HEK293 (cell line): ENCODE measurements around the gene PLLP.

Source experiments
- CTCF ChIA-PET: fragments of 350-600 bp; formaldehyde crosslinking; extraction: SDS; loops from one replicate; lab custom pipeline; 2021; ENCODE audit warnings: antibody characterized with exemption; lab: Yijun Ruan, JAX
- POLR2A ChIA-PET: fragments of 300-600 bp; formaldehyde crosslinking; extraction: SDS; loops from one replicate; lab custom pipeline; 2020; ENCODE audit warnings: antibody characterized with exemption, inconsistent platforms; lab: Yijun Ruan, JAX
- H3K27ac ChIP-seq: fragments of 200-500 bp; sonication (Bioruptor generic); 2 replicates; pipeline ENCODE4 v1.5.1; 2014; ENCODE audit warnings: low read depth, low read length, control low read depth, inconsistent platforms; ENCODE audit errors: extremely low read depth
- H3K36me3 ChIP-seq, 2 experiments: fragments of 200-500 bp in 1 of 2; sonication (Bioruptor generic) in 1 of 2; 1 replicate in 1 of 2; 2 replicates in 1 of 2; pipeline ENCODE4 v1.5.1; 2014 to 2017; ENCODE audit warnings: inconsistent platforms in 2 of 2, low read length in 2 of 2; ENCODE audit not compliant: control insufficient read depth in 2 of 2, insufficient read depth in 1 of 2
- H3K4me1 ChIP-seq: fragments of 200-500 bp; sonication (Bioruptor generic); 2 replicates; pipeline ENCODE4 v1.5.1; 2014; ENCODE audit warnings: mild to moderate bottlenecking, low read length, inconsistent platforms; ENCODE audit not compliant: control insufficient read depth, insufficient read depth
- H3K4me3 ChIP-seq: 2 replicates; pipeline ENCODE4 v1.5.1; 2011; ENCODE audit warnings: low read depth, mild to moderate bottlenecking, control low read depth, low read length, moderate library complexity
- H3K9me3 ChIP-seq: fragments of 200-500 bp; sonication (Bioruptor generic); 2 replicates; pipeline ENCODE4 v1.5.1; 2014; ENCODE audit warnings: low read depth, low read length, inconsistent platforms; ENCODE audit not compliant: control insufficient read depth, insufficient read depth
- PRDM1 ChIP-seq: fragments of 450-650 bp; formaldehyde crosslinking; IDR thresholded peaks from 2 replicates; pipeline ENCODE4; 2016; ENCODE audit warnings: missing biosample characterization, missing genetic modification characterization
- SALL2 ChIP-seq: fragments of 450-650 bp; formaldehyde crosslinking; IDR thresholded peaks from 2 replicates; pipeline ENCODE4 v1.5.0; 2017; ENCODE audit warnings: missing biosample characterization, mild to moderate bottlenecking, missing genetic modification characterization, borderline replicate concordance
- TCF7L2 ChIP-seq: IDR thresholded peaks from 2 replicates; pipeline ENCODE4 v1.6.1; 2011; ENCODE audit warnings: low read depth, mild to moderate bottlenecking, inconsistent platforms, low read length, moderate library complexity, borderline replicate concordance
- ZNF391 ChIP-seq: fragments of 450-650 bp; formaldehyde crosslinking; IDR thresholded peaks from 2 replicates; pipeline ENCODE4 v1.5.1; 2016; ENCODE audit warnings: low read depth, missing biosample characterization, missing genetic modification characterization, borderline replicate concordance
- ZNF529 ChIP-seq: fragments of 450-650 bp; formaldehyde crosslinking; IDR thresholded peaks from 2 replicates; pipeline ENCODE4 v1.5.1; 2017; ENCODE audit warnings: missing genetic modification characterization, missing biosample characterization; ENCODE audit not compliant: insufficient replicate concordance
- ZNF544 ChIP-seq: fragments of 450-650 bp; formaldehyde crosslinking; IDR thresholded peaks from 2 replicates; pipeline ENCODE4 v1.5.0; 2017; ENCODE audit warnings: missing biosample characterization, missing genetic modification characterization
- ZNF610 ChIP-seq: fragments of 450-650 bp; formaldehyde crosslinking; IDR thresholded peaks from 2 replicates; pipeline ENCODE4 v1.5.1; 2016; ENCODE audit warnings: missing biosample characterization, missing genetic modification characterization, borderline replicate concordance
- ZNF629 ChIP-seq: fragments of 450-650 bp; formaldehyde crosslinking; IDR thresholded peaks from 2 replicates; pipeline ENCODE4 v1.5.1; 2017; ENCODE audit warnings: missing biosample characterization, missing genetic modification characterization
- ZNF664 ChIP-seq: fragments of 450-650 bp; formaldehyde crosslinking; IDR thresholded peaks from 2 replicates; pipeline ENCODE4 v1.5.1; 2016; ENCODE audit warnings: missing biosample characterization, missing genetic modification characterization
- ZNF707 ChIP-seq: fragments of 450-650 bp; formaldehyde crosslinking; IDR thresholded peaks from 2 replicates; pipeline ENCODE4 v1.5.1; 2016; ENCODE audit warnings: missing biosample characterization, missing genetic modification characterization
- ZNF785 ChIP-seq: fragments of 450-650 bp; formaldehyde crosslinking; IDR thresholded peaks from 2 replicates; pipeline ENCODE4 v1.5.1; 2016; ENCODE audit warnings: missing biosample characterization, missing genetic modification characterization
- ZSCAN16 ChIP-seq: fragments of 450-650 bp; formaldehyde crosslinking; IDR thresholded peaks from 2 replicates; pipeline ENCODE4 v1.5.1; 2016; ENCODE audit warnings: missing biosample characterization, missing genetic modification characterization
- TF ChIP-seq, protein P1 (sequence below): fragments of 450-650 bp; formaldehyde crosslinking; IDR thresholded peaks from 2 replicates; pipeline ENCODE4 v1.5.1; 2016; ENCODE audit warnings: missing biosample characterization, missing genetic modification characterization
- TF ChIP-seq, protein P2 (sequence below): fragments of 450-650 bp; formaldehyde crosslinking; IDR thresholded peaks from 2 replicates; pipeline ENCODE4 v1.5.1; 2016; ENCODE audit warnings: missing biosample characterization, missing genetic modification characterization

The PLLP gene

DNA sequence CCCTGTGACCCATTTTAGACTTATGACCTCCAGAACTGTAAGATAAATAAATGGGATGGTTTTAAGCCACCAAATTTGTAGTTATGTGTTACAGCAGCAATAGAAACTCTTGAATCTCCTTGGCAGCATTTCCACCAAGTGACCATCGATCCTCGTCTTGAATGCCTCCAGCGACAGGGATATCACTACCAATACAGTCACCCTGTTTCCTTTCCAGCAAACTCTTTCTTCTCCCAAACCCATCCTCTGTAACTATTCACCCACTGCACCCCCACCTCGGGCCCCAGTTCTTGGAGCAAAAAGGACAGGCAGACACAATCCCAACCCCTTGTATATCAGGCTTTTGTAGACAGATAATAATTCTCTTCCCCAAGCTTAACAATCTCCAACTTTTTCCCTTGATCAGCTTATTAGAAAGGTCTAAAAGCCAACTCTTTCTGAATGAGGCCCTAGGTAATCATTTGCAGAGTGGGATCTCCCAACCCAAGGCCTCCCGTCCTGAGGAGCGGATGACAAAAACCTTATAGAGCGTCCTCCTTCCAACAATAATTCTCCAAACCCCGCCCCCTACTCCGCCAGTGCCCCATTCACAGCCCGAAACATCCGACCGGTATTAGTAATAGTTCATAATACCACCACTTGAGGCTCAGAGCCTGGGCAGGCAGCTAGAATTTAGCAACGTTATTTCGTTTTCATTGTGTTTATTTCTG, 14.7 kb upstream of the PLLP start (continued):
- TF ChIP-seq, protein P1, sequence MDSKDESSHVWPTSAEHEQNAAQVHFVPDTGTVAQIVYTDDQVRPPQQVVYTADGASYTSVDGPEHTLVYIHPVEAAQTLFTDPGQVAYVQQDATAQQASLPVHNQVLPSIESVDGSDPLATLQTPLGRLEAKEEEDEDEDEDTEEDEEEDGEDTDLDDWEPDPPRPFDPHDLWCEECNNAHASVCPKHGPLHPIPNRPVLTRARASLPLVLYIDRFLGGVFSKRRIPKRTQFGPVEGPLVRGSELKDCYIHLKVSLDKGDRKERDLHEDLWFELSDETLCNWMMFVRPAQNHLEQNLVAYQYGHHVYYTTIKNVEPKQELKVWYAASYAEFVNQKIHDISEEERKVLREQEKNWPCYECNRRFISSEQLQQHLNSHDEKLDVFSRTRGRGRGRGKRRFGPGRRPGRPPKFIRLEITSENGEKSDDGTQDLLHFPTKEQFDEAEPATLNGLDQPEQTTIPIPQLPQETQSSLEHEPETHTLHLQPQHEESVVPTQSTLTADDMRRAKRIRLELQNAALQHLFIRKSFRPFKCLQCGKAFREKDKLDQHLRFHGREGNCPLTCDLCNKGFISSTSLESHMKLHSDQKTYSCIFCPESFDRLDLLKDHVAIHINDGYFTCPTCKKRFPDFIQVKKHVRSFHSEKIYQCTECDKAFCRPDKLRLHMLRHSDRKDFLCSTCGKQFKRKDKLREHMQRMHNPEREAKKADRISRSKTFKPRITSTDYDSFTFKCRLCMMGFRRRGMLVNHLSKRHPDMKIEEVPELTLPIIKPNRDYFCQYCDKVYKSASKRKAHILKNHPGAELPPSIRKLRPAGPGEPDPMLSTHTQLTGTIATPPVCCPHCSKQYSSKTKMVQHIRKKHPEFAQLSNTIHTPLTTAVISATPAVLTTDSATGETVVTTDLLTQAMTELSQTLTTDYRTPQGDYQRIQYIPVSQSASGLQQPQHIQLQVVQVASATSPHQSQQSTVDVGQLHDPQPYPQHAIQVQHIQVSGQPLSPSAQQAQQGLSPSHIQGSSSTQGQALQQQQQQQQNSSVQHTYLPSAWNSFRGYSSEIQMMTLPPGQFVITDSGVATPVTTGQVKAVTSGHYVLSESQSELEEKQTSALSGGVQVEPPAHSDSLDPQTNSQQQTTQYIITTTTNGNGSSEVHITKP (tag by site-specific recombination): peak; percentile 77
- peak; percentile 73; the same call in 1 of the 2 replicates for TF ChIP-seq ZNF610 (tag by site-specific recombination)

DNA sequence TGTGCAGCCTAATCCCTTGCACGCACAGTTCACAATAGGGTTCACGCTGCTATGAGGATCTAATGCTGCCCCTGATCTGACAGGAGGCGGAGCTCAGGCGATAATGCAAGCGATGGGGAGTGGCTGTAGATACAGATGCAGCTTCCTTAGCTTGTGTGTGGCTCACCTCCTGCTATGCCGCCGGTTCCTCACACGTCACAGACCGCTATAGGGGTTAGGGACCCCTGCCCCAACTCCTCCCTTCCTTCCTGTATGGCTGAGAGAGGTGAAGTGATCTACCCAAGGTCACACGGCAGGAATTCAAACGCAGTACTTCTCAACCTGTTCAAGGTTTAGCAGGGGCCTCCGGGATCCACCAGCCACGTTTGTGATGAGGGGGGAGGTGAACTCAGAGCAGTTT, 13.4 kb upstream of the PLLP start:
- TF ChIP-seq ZNF391 (tag by site-specific recombination) (no peak), ZNF610 (tag by site-specific recombination) (peak; percentile 98)
- H3K27ac ChIP-seq: no peak overlapping the region
- ChIA-PET POLR2A (interaction anchor here (0.6 kb wide), 1 partner anchor 17 kb away, joined by 3 read pairs; no protein-coding TSS in a partner anchor), CTCF (no interaction called here)
- H3K36me3 ChIP-seq: no peaks in the 10 kb centered on the region
- no peaks in the 10 kb centered on the region for H3K9me3 ChIP-seq
- no peaks in the 10 kb centered on the region for H3K4me1 ChIP-seq
- no peak overlapping the region for H3K4me3 ChIP-seq

DNA sequence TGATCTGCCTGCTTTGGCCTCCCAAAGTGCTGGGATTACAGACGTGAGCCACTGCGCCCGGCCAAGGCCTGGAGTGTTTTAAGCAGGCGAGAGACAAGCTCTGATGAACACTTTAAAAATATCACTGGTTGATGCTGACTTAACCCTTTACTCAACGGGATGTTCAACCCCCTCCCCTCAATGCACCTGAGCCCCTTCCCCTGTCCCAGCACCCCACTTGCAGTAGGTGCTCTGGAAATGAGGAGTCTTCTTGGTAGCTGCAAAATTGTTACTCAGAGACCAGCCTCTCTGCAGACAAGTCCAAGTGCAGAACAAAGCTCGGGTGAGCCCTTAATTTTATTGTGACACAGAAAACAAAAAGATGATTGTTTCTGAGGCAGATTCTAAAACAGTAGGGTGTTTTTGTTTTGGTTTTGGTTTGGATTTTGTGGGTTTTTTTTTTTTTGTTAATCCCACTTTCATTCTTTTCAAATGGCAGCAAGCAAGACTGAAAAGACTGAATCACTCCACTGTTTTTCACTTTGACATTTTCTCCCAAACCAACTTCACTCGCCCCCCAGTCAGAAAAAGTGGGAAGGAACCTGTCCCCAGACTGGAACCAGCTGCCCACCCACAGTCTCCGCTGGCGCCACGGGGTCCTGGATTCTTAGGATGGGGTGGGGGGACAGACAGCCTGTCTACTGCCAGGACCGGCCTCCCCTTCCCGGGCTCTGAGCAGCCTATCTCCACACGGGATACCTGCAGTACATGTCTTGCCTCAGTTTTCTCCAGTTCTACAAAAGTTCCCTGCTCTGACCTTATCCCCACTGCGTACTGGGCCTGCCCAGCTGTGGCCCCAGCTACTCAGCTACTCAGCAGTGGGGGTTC, 5.2 kb upstream of the PLLP start:
- CTCF ChIA-PET: interaction anchor here (0.6 to 1.2 kb wide), 2 partner anchors 14 to 159 kb away, joined by 5 read pairs; no protein-coding TSS in a partner anchor
- Histone ChIP-seq H3K27ac (no peak overlapping the region), H3K9me3 (no peaks in the 10 kb centered on the region), H3K4me3 (no peak overlapping the region), H3K4me1 (no peaks in the 10 kb centered on the region), H3K36me3 (no peaks in the 10 kb centered on the region)
- POLR2A ChIA-PET: interaction anchor here (0.7 to 1.2 kb wide), 4 partner anchors 9 to 425 kb away, joined by 3 to 8 read pairs (median 4); no protein-coding TSS in a partner anchor
- no peak for TF ChIP-seq TCF7L2
- TF ChIP-seq, protein P1 (tag by site-specific recombination): 0 out of 2 replicates have a peak, but pooled peaks have one; percentile 42
- 0 out of 2 replicates have a peak, but pooled peaks have one; percentile 11 for TF ChIP-seq PRDM1 (tag by site-specific recombination)

DNA sequence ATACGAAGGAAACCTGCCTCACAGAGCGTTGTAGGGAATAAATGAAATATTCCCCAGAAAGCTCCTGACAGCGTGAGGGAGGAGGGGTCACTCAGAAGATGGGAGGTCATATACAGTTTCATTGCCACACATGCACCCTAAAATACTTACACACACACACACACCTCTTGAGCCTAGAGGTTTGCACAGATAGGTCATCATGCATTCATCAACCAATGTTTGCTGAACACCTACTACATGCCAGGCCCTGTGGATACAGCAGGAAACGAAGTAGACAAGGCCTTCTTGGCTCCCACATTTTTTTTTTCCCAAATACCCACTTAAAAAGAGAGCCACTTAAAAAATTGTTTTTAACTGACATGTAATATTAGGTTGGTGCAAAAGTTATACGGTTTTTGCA, 907 bp upstream of the PLLP start:
- Histone ChIP-seq H3K9me3 (no peaks in the 10 kb centered on the region), H3K36me3 (no peaks in the 10 kb centered on the region)
- no peak for TF ChIP-seq ZNF785 (tag by site-specific recombination)
- no peak for TF ChIP-seq ZNF707 (tag by site-specific recombination)
- TF ChIP-seq ZNF664 (tag by site-specific recombination): peak; percentile 95
- TF ChIP-seq ZNF544: no peak
- TF ChIP-seq SALL2 (tag by site-specific recombination): no peak
- TF ChIP-seq ZNF529 (tag by site-specific recombination): no peak
- TF ChIP-seq, protein P2, sequence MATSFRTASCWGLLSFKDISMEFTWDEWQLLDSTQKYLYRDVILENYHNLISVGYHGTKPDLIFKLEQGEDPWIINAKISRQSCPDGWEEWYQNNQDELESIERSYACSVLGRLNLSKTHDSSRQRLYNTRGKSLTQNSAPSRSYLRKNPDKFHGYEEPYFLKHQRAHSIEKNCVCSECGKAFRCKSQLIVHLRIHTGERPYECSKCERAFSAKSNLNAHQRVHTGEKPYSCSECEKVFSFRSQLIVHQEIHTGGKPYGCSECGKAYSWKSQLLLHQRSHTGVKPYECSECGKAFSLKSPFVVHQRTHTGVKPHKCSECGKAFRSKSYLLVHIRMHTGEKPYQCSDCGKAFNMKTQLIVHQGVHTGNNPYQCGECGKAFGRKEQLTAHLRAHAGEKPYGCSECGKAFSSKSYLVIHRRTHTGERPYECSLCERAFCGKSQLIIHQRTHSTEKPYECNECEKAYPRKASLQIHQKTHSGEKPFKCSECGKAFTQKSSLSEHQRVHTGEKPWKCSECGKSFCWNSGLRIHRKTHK (tag by site-specific recombination): peak; percentile 46; the same call in 1 of the 2 replicates
- no peak for TF ChIP-seq ZNF629 (tag by site-specific recombination)
- peak; percentile 80 for TF ChIP-seq ZSCAN16
- TF ChIP-seq, all 188 proteins: peak for 3
- CTCF ChIA-PET: interaction anchor here (0.6 to 0.8 kb wide), 2 partner anchors 15 to 509 kb away, joined by 3 to 6 read pairs; no protein-coding TSS in a partner anchor
- no peak overlapping the region for H3K27ac ChIP-seq
- no peak overlapping the region for H3K4me3 ChIP-seq
- POLR2A ChIA-PET: interaction anchor here (1.0 to 1.5 kb wide), 2 partner anchors 15 to 40 kb away, joined by 4 read pairs; partner anchors contain the start of gene ARL2BP
- no peaks in the 10 kb centered on the region; the same call in 1 of the 2 replicates for H3K4me1 ChIP-seq
